HepG2 (cell line): Measurements from ENCODE around the gene TMEM164. TPM values are rescaled to one million over a fixed set of nuclear protein-coding genes. Genes with fewer than 3 reads are reported as not detected.

Experiments used
- HMG20A ChIP-seq: IDR thresholded peaks from 2 replicates; pipeline ENCODE4 v1.6.1; 2016; ENCODE audit warnings: borderline replicate concordance
- HOXA7 ChIP-seq: sonication (generic); formaldehyde crosslinking; IDR thresholded peaks from 2 replicates; pipeline ENCODE4 v1.8.1; 2022; ENCODE audit warnings: mild to moderate bottlenecking, missing genetic modification reagents, moderate library complexity
- MAF1 ChIP-seq: sonication (generic); formaldehyde crosslinking; IDR thresholded peaks from 2 replicates; pipeline ENCODE4 v1.5.0; 2020; ENCODE audit warnings: missing genetic modification reagents, borderline replicate concordance
- NR2F6 ChIP-seq, 2 experiments: IDR thresholded peaks; 2 replicates each; pipeline ENCODE4 v1.6.1; 2016; ENCODE audit warnings: antibody characterized with exemption in 1 of 2, mild to moderate bottlenecking in 1 of 2
- TGIF2 ChIP-seq: IDR thresholded peaks from 2 replicates; pipeline ENCODE4 v1.6.1; 2016; ENCODE audit warnings: control low read depth, missing compliant biosample characterization
- THYN1 ChIP-seq: sonication (generic); formaldehyde crosslinking; IDR thresholded peaks from 2 replicates; pipeline ENCODE4 v1.8.1; 2023; ENCODE audit warnings: low read depth, mild to moderate bottlenecking, moderate library complexity, missing genetic modification reagents, borderline replicate concordance
- ZNF225 ChIP-seq: sonication (generic); formaldehyde crosslinking; IDR thresholded peaks from 2 replicates; pipeline ENCODE4 v1.4.0; 2020; ENCODE audit warnings: mild to moderate bottlenecking, missing genetic modification reagents
- ZNF430 ChIP-seq: sonication (generic); formaldehyde crosslinking; IDR thresholded peaks from 2 replicates; pipeline ENCODE4 v1.9.0; 2021; ENCODE audit warnings: mild to moderate bottlenecking, missing genetic modification reagents
- ZNF562 ChIP-seq: sonication (generic); formaldehyde crosslinking; IDR thresholded peaks from 2 replicates; pipeline ENCODE4 v1.8.0; 2022; ENCODE audit warnings: missing genetic modification reagents, borderline replicate concordance
- ZNF670 ChIP-seq: sonication (generic); formaldehyde crosslinking; IDR thresholded peaks from 2 replicates; pipeline ENCODE4 v1.8.0; 2022; ENCODE audit warnings: mild to moderate bottlenecking, missing genetic modification reagents, borderline replicate concordance
- ZNF674 ChIP-seq: sonication (generic); formaldehyde crosslinking; IDR thresholded peaks from 2 replicates; pipeline ENCODE4 v1.5.0; 2020; ENCODE audit warnings: low read depth, mild to moderate bottlenecking, missing genetic modification reagents
- polyA plus RNA-seq, 8 experiments: library from polyadenylated mRNA; depleted of rRNA in 3 of 8; stranded (reverse) in 7 of 8; unstranded in 1 of 8; fragments of >200 nt; fragmentation: Illumina TruSeq in 4 of 8; extraction: Trizol in 4 of 8; gene quantifications; 2 replicates each; pipeline versions ENCODE4 v1.2.1 to v1.2.3, GENCODE V29; 2011 to 2016; ENCODE audit warnings: low read depth in 4 of 8, missing spikeins in 1 of 8, mixed read lengths in 1 of 8; ENCODE audit not compliant: insufficient read depth in 1 of 8
- total RNA-seq, 5 experiments: library from RNA; depleted of rRNA; stranded (reverse); fragments of >200 nt; fragmentation: Illumina TruSeq; extraction: Trizol; gene quantifications; 2 replicates each; pipeline ENCODE4 v1.2.3, GENCODE V29; 2016; ENCODE audit warnings: low read depth in 1 of 5
- TF ChIP-seq, protein P1 (sequence below): sonication (generic); formaldehyde crosslinking; IDR thresholded peaks from 2 replicates; pipeline ENCODE4 v1.4.0; 2020; ENCODE audit warnings: missing genetic modification reagents
- TF ChIP-seq, protein P2 (sequence below), 2 experiments: sonication (generic) in 1 of 2; formaldehyde crosslinking in 1 of 2; IDR thresholded peaks; 2 replicates each; pipeline versions ENCODE4 v1.4.0 to v1.6.1; 2016 to 2020; ENCODE audit warnings: borderline replicate concordance in 1 of 2, low read depth in 1 of 2, mild to moderate bottlenecking in 1 of 2, missing genetic modification reagents in 1 of 2
- TF ChIP-seq, protein P3 (sequence below): sonication (generic); formaldehyde crosslinking; conservative IDR thresholded peaks from 2 replicates; pipeline ENCODE4 v1.4.0; 2020; ENCODE audit warnings: missing genetic modification reagents
- TF ChIP-seq, protein P4 (sequence below): sonication (generic); formaldehyde crosslinking; IDR thresholded peaks from 2 replicates; pipeline ENCODE4 v1.4.0; 2020; ENCODE audit warnings: missing genetic modification reagents, low read depth, mild to moderate bottlenecking, borderline replicate concordance
- TF ChIP-seq, protein P5 (sequence below): fragments of 450-650 bp; IDR thresholded peaks from 2 replicates; pipeline ENCODE4 v1.6.1; 2017

Gene TMEM164
- total and polyA plus RNA-seq, 2 of the 13 experiments (the other 11 are each of a cell fraction or from before 2014, with no cell fraction given) = 5.8 to 13.2 TPM

DNA sequence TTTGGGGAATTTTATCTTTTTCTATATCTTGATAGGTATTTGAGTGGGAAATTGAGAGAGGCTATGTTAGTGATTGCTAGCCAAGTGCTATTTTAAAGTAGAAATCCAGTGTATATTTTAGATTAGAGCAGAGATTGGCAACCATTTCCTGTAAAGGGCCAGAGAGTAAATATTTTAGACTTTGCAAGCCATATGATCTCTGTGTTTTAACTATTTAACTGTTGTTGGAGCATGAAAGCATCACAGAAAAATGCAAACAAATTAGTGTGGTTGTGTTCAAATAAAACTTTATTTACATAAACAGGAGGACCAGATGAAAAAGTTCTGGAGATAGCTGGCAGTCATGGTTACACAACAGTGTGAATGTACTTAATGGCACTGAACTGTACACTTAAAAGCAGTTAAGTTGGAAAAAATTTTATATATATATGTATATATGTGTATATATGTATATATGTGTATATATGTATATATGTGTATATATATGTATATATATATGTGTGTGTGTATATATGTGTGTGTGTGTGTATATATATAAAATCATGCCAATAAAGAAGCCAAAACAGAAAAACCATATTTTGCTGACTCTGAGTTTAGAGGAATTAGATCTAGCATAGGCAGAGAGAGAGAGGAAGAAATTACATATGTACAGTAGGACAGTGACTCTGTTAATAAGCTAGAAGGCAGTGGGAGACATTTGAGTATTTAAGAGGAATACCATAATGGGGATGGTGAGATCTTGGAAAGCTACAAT, 83.4 kb downstream of the TMEM164 start (continued):
- TF ChIP-seq, protein P1, sequence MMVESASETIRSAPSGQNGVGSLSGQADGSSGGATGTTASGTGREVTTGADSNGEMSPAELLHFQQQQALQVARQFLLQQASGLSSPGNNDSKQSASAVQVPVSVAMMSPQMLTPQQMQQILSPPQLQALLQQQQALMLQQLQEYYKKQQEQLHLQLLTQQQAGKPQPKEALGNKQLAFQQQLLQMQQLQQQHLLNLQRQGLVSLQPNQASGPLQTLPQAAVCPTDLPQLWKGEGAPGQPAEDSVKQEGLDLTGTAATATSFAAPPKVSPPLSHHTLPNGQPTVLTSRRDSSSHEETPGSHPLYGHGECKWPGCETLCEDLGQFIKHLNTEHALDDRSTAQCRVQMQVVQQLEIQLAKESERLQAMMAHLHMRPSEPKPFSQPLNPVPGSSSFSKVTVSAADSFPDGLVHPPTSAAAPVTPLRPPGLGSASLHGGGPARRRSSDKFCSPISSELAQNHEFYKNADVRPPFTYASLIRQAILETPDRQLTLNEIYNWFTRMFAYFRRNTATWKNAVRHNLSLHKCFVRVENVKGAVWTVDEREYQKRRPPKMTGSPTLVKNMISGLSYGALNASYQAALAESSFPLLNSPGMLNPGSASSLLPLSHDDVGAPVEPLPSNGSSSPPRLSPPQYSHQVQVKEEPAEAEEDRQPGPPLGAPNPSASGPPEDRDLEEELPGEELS = peak; percentile 67
- no peak for TF ChIP-seq ZNF225 (CRISPR knock-in tag)
- TF ChIP-seq, protein P2, sequence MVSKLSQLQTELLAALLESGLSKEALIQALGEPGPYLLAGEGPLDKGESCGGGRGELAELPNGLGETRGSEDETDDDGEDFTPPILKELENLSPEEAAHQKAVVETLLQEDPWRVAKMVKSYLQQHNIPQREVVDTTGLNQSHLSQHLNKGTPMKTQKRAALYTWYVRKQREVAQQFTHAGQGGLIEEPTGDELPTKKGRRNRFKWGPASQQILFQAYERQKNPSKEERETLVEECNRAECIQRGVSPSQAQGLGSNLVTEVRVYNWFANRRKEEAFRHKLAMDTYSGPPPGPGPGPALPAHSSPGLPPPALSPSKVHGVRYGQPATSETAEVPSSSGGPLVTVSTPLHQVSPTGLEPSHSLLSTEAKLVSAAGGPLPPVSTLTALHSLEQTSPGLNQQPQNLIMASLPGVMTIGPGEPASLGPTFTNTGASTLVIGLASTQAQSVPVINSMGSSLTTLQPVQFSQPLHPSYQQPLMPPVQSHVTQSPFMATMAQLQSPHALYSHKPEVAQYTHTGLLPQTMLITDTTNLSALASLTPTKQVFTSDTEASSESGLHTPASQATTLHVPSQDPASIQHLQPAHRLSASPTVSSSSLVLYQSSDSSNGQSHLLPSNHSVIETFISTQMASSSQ (IDR thresholded peaks at IDR 0.05; ENCODE audit: low read depth) = 0 out of 2 replicates have a peak, but pooled peaks have one; percentile 18
- TF ChIP-seq, protein P2 (CRISPR knock-in tag; IDR thresholded peaks at IDR 0.05; ENCODE audit: borderline replicate concordance) = no peak
- TF ChIP-seq, protein P3, sequence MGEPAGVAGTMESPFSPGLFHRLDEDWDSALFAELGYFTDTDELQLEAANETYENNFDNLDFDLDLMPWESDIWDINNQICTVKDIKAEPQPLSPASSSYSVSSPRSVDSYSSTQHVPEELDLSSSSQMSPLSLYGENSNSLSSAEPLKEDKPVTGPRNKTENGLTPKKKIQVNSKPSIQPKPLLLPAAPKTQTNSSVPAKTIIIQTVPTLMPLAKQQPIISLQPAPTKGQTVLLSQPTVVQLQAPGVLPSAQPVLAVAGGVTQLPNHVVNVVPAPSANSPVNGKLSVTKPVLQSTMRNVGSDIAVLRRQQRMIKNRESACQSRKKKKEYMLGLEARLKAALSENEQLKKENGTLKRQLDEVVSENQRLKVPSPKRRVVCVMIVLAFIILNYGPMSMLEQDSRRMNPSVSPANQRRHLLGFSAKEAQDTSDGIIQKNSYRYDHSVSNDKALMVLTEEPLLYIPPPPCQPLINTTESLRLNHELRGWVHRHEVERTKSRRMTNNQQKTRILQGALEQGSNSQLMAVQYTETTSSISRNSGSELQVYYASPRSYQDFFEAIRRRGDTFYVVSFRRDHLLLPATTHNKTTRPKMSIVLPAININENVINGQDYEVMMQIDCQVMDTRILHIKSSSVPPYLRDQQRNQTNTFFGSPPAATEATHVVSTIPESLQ (CRISPR knock-in tag) = no peak
- no peak for TF ChIP-seq HOXA7
- TF ChIP-seq, protein P4, sequence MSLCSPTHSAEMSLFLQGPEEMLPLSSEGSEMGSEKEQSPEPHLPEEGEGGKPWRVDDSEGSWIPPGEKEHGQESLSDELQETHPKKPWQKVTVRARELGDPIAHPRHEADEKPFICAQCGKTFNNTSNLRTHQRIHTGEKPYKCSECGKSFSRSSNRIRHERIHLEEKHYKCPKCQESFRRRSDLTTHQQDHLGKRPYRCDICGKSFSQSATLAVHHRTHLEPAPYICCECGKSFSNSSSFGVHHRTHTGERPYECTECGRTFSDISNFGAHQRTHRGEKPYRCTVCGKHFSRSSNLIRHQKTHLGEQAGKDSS (CRISPR knock-in tag) = no peak
- no peak for TF ChIP-seq ZNF562 (CRISPR knock-in tag)
- no peak for TF ChIP-seq TGIF2
- TF ChIP-seq ZNF430 (CRISPR knock-in tag) = no peak
- TF ChIP-seq MAF1 = no peak
- TF ChIP-seq NR2F6 (IDR thresholded peaks at IDR 0.05) = peak; percentile 51
- TF ChIP-seq NR2F6 (CRISPR knock-in tag; IDR thresholded peaks at IDR 0.05) = no peak
- peak; percentile 46; the same call in 1 of the 2 replicates for TF ChIP-seq HMG20A
- TF ChIP-seq, protein P5, sequence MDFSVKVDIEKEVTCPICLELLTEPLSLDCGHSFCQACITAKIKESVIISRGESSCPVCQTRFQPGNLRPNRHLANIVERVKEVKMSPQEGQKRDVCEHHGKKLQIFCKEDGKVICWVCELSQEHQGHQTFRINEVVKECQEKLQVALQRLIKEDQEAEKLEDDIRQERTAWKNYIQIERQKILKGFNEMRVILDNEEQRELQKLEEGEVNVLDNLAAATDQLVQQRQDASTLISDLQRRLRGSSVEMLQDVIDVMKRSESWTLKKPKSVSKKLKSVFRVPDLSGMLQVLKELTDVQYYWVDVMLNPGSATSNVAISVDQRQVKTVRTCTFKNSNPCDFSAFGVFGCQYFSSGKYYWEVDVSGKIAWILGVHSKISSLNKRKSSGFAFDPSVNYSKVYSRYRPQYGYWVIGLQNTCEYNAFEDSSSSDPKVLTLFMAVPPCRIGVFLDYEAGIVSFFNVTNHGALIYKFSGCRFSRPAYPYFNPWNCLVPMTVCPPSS = no peak
- no peak for TF ChIP-seq ZNF674
- no peak for TF ChIP-seq THYN1
- TF ChIP-seq ZNF670 (CRISPR knock-in tag) = no peak
